Kidney (tissue), 14 donors: ENCODE results near the gene MAPK1. TPM values are rescaled to one million over a fixed set of nuclear protein-coding genes. Genes with fewer than 3 reads are reported as not detected.

Source experiments
- DNase-seq, 5 donors: peaks; one replicate each; pipeline ENCODE4 v3.0.0-alpha.2; 2013 to 2020
- FAIRE-seq: peaks from 2 replicates; lab custom pipeline; 2012; peaks lifted over from hg19 to GRCh38; lab: Jason Lieb, UNC
- H3K27ac ChIP-seq, 2 donors: one replicate each; pipeline ENCODE4 v1.7.0; 2013; ENCODE audit warnings: low read depth in 2 of 2, low read length in 2 of 2, inconsistent platforms in 1 of 2
- H3K27me3 ChIP-seq: one replicate; pipeline ENCODE4 v1.7.1; 2013; ENCODE audit warnings: low read length, inconsistent platforms; ENCODE audit not compliant: control insufficient read depth, insufficient read depth
- H3K36me3 ChIP-seq, 3 donors: one replicate each; pipeline versions ENCODE4 v1.7.0 to v1.7.1; 2013; ENCODE audit warnings: low read length in 3 of 3, control low read depth in 1 of 3, inconsistent platforms in 1 of 3; ENCODE audit not compliant: insufficient read depth in 3 of 3, control insufficient read depth in 2 of 3
- H3K4me1 ChIP-seq, 3 donors: one replicate each; pipeline versions ENCODE4 v1.7.0 to v1.7.1; 2013; ENCODE audit warnings: low read length in 3 of 3, inconsistent platforms in 1 of 3, low read depth in 1 of 3; ENCODE audit not compliant: control insufficient read depth in 2 of 3, insufficient read depth in 2 of 3
- H3K4me3 ChIP-seq, 3 donors: one replicate each; pipeline versions ENCODE4 v1.7.0 to v1.8.1; 2013; ENCODE audit warnings: low read length in 3 of 3, control low read depth in 1 of 3, inconsistent platforms in 1 of 3
- H3K9ac ChIP-seq, 3 donors: one replicate each; pipeline versions ENCODE4 v1.7.0 to v1.7.1; 2013; ENCODE audit warnings: low read length in 3 of 3, control low read depth in 1 of 3, inconsistent platforms in 1 of 3
- H3K9me3 ChIP-seq, 3 donors: one replicate each; pipeline versions ENCODE4 v1.7.0 to v1.7.1; 2013; ENCODE audit warnings: low read length in 3 of 3, control low read depth in 1 of 3, inconsistent platforms in 1 of 3; ENCODE audit not compliant: control insufficient read depth in 2 of 3, insufficient read depth in 1 of 3
- CTCF ChIP-seq: IDR thresholded peaks from 3 replicates; pipeline ENCODE4 v1.5.1; 2012; ENCODE audit warnings: mild to moderate bottlenecking, moderate library complexity, borderline replicate concordance; ENCODE audit not compliant: insufficient read depth; ENCODE audit errors: extremely low read depth
- intact Hi-C: fragments of 100-400 bp; cut with DNase I; formaldehyde crosslinking; loops from one replicate; pipeline ENCODE4 v1.11.1; 2022
- polyA plus RNA-seq: library from polyadenylated mRNA; stranded (reverse); fragments of 350-450 nt; fragmentation: Illumina TruSeq; extraction: RNeasy Lipid Tissue Mini Kit (QIAGEN cat#74804); gene quantifications from one replicate; pipeline ENCODE4 v1.2.3, GENCODE V29; 2014; ENCODE audit warnings: low read depth, low replicate concordance; ENCODE audit not compliant: insufficient read depth
- total RNA-seq: library from RNA; stranded (reverse); fragmentation: NEBNext Ultra II Directional; extraction: Animal tissue kit (Norgen Biotek cat#: 25700); gene quantifications from one replicate; pipeline ENCODE4 v1.2.1, GENCODE V29; 2021
- donor health status: control.
- donor health status: control.
- donor health status: control.
- donor health status: control.
- donor health status: control.
- donor health status: DM: yes; HTN: yes; CAD: no.
- donor health status: Normal renal cell carcinoma (clear cell type).

MAPK1 gene
- total and polyA plus RNA-seq, 2 donors from 2014 or later, result 21.3 to 128 TPM

DNA sequence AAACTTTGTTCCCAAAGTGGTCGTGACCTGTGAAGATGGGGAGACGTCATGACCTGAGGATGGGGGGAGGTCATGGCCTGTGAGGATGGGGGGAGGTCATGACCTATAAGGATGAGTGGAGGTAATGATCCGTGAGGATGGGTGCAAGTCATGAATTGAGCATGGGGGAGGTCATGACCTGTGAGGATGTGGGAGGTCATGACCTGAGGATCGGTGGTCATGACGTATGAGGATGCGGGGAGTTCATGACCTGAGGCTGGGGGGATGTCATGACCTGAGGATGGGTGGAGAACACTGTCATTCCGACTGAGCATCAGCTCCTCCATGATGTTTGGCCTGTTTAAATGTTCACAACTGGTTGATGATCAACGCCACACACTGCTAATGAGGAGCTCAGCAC is 157.8 kb downstream of the MAPK1 start:
- H3K4me1 ChIP-seq, result peaks cover 0 to 6% (median 0%) of the 10 kb centered on the region in 3 donors
- H3K36me3 ChIP-seq, result peaks cover 0 to 3% (median 0%) of the 10 kb centered on the region in 3 donors
- H3K9me3 ChIP-seq, result no peaks in the 10 kb centered on the region
- no peaks in the 10 kb centered on the region for H3K27me3 ChIP-seq
- DNase-seq, result no peak
- no peak for FAIRE-seq
- H3K9ac ChIP-seq, result no peak overlapping the region
- no peak overlapping the region for H3K4me3 ChIP-seq
- intact Hi-C loops, result loop anchor here (10.0 kb wide), 1 partner anchor 225 kb away; no protein-coding TSS in a partner anchor
- no peak for TF ChIP-seq CTCF
- no peak overlapping the region for H3K27ac ChIP-seq

DNA sequence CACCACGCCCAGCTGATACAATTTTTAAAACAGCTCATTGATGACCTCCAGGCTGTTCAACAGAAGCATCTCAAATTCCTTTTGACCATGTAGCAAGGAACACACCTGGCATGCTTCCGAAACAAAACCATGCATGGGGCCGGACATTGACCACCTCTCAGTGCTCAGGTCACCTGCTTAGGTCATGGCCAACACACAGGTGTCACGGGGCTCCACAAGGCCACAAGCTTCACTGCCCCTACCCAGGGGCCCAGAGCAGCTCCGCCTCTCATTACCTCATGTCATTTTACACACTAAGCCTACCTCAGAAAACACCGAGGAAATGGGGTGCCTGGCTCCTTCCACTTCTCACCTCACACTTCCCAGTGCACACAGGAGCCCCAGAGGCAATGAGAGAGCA is 158.5 kb downstream of the MAPK1 start:
- Histone ChIP-seq H3K4me3 (no peak overlapping the region), H3K36me3 (peaks cover 0 to 3% (median 0%) of the 10 kb centered on the region in 3 donors), H3K9me3 (no peaks in the 10 kb centered on the region), H3K27ac (no peak overlapping the region), H3K27me3 (no peaks in the 10 kb centered on the region), H3K4me1 (peaks cover 0 to 6% (median 0%) of the 10 kb centered on the region in 3 donors), H3K9ac (no peak overlapping the region)
- DNase-seq (no peak), FAIRE-seq (no peak)
- no peak for TF ChIP-seq CTCF
- intact Hi-C loops, result no loop called here

DNA sequence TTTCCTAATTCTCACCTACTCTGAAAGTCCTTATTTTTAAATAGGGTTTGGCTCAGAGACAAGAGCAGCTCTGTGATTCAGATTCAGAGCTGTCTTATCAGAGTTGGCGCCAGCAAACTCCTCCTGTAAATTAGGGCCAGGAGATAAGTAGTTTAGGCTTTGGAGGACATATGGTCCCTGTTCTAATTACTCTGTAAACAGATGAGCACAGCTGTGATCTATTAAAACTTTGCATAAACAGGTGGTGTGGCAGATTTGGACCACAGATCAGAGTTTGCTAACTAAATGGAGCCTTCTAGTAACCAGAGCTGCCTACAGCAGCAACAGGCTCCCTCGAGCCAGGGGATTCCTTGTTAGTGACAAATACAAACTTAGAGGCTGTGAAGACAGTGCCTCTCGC is 159.8 kb downstream of the MAPK1 start:
- FAIRE-seq (no peak), DNase-seq (peak in 2 of 5 donors; percentile 13 to 41)
- H3K4me3 ChIP-seq, result no peak overlapping the region
- TF ChIP-seq CTCF, result no peak
- no peaks in the 10 kb centered on the region for H3K9me3 ChIP-seq
- no peak overlapping the region for H3K9ac ChIP-seq
- no peaks in the 10 kb centered on the region for H3K27me3 ChIP-seq
- peaks cover 0 to 3% (median 0%) of the 10 kb centered on the region in 3 donors for H3K36me3 ChIP-seq
- intact Hi-C loops, result no loop called here
- no peaks in the 10 kb centered on the region for H3K4me1 ChIP-seq
- no peak overlapping the region for H3K27ac ChIP-seq

Other genes with a start within 250 kb of the MAPK1 start
- 24.7 TPM for gene YDJC, start 237.6 kb downstream of the MAPK1 start, total RNA-seq
- 28.2 TPM for gene YDJC, start 237.6 kb downstream of the MAPK1 start, polyA plus RNA-seq
- 0.22 TPM for gene CCDC116, start 234.9 kb downstream of the MAPK1 start, total RNA-seq
- gene CCDC116, start 234.9 kb downstream of the MAPK1 start, polyA plus RNA-seq, result 0.22 TPM
- gene SDF2L1, start 225.3 kb downstream of the MAPK1 start, total RNA-seq, result 56.1 TPM
- gene SDF2L1, start 225.3 kb downstream of the MAPK1 start, polyA plus RNA-seq, result 79.6 TPM
- gene PPIL2, start 201.6 kb downstream of the MAPK1 start, total RNA-seq, result 46.9 TPM
- 31.6 TPM for gene PPIL2, start 201.6 kb downstream of the MAPK1 start, polyA plus RNA-seq
- gene YPEL1, start 131.9 kb downstream of the MAPK1 start, total RNA-seq, result 6.1 TPM
- gene YPEL1, start 131.9 kb downstream of the MAPK1 start, polyA plus RNA-seq, result 2.2 TPM
- 42.5 TPM for gene PPM1F, start 85.2 kb upstream of the MAPK1 start, total RNA-seq
- gene PPM1F, start 85.2 kb upstream of the MAPK1 start, polyA plus RNA-seq, result 13.8 TPM
- 26.7 TPM for gene TOP3B, start 115.1 kb upstream of the MAPK1 start, total RNA-seq
- 8.1 TPM for gene TOP3B, start 115.1 kb upstream of the MAPK1 start, polyA plus RNA-seq